Urothelium cell line (cell line): ENCODE data around the gene NF2.

Source experiments
- DNase-seq: peaks from one replicate; pipeline ENCODE4 v3.0.0; 2011; ENCODE audit warnings: low spot score, mixed read lengths
- FAIRE-seq: peaks from 2 replicates; lab custom pipeline; 2011; peaks lifted over from hg19 to GRCh38; lab: Jason Lieb, UNC

Gene NF2

GRCh38 chr22:29716814-29717545 lies 113.5 kb downstream of the NF2 start:
- peak; percentile 79 for DNase-seq
- peak; percentile 63 for FAIRE-seq

DNA sequence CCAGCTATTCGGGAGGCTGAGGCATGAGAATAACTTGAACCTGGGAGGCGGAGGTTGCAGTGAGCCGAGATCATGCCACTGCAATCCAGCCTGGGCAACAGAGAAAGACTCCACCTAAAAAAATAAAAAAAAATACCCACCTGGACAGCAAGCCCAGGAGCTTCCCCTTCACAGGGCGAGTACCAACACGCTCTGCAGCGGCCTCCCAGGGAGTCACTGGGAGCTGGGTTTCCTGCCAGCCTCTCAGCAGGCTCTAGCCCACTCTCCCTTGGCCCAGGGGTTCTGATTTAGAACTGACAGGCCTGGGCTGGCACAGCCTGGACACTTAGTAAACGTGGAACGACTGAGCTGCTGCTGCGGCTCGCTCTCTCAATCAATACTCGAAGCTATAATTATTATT lies 114.4 kb downstream of the NF2 start:
- no peak for FAIRE-seq
- DNase-seq: no peak

DNA sequence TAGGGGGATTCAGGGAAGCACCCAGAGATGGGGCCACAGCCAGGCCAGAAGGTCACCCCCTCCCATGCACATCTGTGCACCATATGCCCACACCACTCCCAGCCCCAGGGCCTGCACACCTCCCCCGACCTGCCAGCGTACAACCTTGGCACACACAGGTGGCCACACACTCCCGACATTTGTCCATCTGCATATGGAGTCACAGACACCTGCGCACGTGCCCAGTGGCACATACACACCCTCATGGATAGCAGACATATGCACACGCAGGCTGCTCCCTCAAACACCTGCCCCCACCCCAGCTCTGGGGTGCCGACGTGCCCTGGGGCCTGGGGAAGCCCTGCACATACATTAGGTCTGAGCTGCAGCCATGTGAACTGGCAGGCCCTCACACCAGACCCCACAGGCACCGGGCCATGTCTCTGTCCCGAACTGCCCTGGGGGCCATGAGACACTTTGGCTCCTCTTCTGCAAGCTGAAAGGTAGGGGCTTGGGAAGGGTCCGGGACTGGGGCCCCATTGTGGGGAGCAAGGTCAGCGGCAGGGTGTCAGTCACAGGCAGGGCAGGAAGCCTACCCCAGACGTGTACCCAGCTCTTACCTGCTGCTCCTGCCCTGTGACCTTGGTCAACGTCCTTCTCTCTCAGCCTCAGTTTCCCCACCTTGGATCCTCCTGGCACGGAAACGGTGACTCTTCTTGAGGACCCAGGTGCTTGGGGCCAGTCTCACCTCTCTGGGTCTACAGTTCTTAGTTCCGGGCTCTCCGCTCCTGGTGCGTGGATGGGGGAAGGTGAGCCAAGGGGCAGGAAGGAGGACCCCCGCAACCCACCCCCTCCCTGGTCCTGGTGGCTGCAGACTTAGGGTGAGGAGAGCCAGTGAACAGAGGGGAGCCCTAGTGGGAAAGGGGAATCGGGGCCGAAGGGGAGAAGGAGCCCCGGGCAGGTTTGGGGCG lies 115.8 kb downstream of the NF2 start:
- DNase-seq (no peak), FAIRE-seq (peak; percentile 17)

GRCh38 chr22:29719899-29720645 lies 116.6 kb downstream of the NF2 start, which contains the start of gene CABP7:
TSS of gene CABP7 (plus strand) at chr22:29720003. CDS start at chr22:29720425, 422 bp downstream.
- DNase-seq (no peak), FAIRE-seq (no peak)

DNA sequence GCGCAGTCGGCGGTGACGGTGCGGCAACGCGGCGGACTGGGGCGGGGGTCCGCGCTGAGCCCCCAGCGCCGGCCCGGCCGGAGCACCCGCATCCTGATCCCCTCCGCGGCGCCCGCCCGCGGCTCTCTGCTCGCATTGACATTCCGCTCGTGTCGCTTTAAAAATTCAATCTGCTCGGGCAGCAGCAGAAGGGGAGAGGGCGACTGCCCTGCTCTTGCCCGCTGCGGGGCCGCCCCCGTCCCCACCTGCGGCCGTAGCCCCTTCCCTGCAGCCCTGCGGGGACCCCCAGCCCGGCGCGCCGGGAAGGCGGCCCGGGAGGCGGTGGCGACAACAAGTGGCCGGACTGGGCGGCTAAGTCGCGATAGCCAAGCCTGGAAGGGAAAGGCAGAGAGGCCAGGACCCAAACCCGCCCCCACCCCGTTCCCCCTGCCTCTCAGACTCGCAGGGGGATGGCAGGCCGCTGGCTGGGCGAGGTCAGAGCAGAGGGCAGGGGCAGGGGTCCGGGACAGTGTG lies 117.4 kb downstream of the NF2 start:
- DNase-seq (no peak), FAIRE-seq (no peak)

DNA sequence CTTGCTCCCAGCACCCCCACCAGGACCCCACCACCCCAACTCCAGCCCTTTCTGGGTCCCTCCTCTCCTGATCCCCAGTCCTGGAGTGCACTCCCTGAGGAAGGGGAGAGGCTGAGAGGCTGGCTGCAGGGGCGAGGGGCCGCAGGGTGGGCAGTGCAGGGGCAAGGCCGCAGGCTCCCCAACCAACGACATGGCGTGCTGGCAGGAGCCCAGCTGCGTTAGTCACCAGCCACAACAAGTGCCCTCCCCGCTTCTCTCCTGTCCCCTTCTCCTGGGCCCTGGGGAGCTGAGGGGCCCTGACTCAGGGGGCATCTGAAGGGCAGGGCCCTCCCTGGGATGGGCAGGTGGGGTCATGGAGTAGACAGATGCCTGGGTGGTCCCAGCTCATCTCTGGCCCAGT lies 118.7 kb downstream of the NF2 start:
- FAIRE-seq (peak; percentile 66), DNase-seq (peak; percentile 84)

- DNase-seq (peak; percentile 73), FAIRE-seq (no peak)
Observed at GRCh38 chr22:29722587-29722986, 119.2 kb downstream of the NF2 start.

- FAIRE-seq (no peak), DNase-seq (no peak)
Observed at GRCh38 chr22:29723766-29724165, 120.3 kb downstream of the NF2 start.

GRCh38 chr22:29724843-29725242 lies 121.4 kb downstream of the NF2 start:
- no peak for DNase-seq
- FAIRE-seq: no peak

GRCh38 chr22:29726106-29726505 lies 122.7 kb downstream of the NF2 start:
- no peak for FAIRE-seq

DNA sequence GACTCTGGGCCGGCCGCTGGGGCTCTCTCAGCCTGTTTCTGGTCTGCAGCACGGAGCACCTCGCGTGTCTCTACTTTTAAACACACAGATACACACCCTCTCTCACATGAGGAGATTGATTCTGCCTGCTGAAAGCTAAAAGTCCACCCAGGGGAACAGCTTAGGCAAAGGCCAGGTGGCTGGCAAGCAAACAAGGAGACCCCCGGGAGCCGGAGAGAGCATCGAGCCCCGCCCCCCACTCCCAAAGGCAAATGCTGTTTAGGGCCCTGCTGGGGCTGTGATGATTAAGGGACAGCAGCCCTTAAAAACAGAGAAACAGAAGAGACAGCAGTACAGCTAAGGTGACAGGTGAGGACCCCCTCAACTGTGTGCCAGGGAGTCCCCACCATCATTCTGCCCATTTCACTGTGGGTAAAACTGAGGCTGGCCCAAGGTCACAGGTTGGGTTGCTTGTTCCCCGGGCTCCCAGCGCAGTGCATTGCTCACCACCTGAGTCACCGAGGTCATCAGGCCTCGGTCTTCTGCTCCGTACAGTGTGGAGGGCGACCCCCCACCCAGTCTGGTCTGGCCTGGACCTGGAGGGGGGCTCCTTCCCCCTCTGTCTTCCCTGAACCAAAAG lies 123.2 kb downstream of the NF2 start:
- FAIRE-seq (no peak), DNase-seq (peak; percentile 32)

More at GRCh38 chr22:29726106-29726505, 122.7 kb downstream of the NF2 start:
- no peak for DNase-seq

DNA sequence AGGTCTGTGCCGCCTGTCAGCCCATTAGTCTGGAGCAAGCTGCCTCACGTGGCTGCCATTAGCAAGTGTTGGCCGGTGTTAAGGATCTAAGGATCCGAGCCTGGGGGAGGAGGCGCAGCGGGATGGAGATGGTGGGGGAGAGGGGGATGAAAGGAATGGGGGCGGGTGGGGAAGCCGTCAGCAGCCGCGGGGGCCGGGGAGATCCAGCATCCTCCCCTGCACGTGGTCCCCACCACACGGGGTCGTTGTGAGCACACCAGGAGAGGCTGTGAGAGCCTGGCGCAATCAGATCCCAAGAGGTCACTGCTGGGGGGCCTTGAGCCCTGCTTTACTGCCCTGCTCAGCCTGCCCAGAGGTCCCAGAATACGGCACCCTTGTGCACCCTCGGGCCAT lies 123.7 kb downstream of the NF2 start:
- peak; percentile 65 for DNase-seq
- FAIRE-seq: no peak

- FAIRE-seq (no peak), DNase-seq (no peak)
Observed at GRCh38 chr22:29729161-29729560, 125.7 kb downstream of the NF2 start.

DNA sequence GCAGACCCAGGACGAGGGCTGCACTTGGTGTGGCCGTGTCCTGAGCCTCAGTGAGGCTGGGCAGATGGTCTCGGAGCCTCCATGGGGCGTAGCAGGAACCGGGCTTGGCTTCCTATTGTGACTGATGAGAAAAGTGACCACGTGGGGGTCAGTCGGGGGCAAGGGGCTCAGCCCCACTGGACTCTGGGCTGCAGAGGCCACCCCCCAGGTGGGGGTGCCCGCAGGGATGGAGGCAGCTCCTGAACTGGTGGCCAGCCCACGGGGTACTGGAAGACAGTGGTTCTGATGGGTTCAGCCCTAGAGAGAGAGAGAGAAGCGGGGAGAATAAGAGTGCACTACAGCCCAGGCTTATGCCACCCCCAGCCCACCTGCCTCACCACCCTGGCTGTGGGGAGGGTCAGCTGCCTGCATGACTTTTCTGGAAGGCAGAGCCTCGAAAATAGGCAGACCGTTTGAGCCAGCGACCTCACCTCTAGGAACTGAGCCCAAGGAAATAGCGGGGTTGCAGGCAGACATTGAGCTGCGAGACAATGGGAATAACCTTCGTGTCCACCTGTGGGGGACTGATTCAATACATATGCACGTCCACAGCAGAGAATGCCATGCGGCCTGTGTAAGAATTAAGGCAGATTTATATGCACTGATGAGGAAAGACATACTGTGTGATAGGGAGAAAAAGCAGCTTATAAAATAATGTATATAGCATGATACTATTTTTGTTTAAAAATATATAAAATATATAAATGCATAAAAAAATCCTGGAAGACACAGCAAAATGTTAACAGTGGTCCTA lies 127.8 kb downstream of the NF2 start:
- DNase-seq (no peak), FAIRE-seq (no peak)

GRCh38 chr22:29732883-29733282 lies 129.4 kb downstream of the NF2 start:
- FAIRE-seq: no peak
- DNase-seq: no peak

DNA sequence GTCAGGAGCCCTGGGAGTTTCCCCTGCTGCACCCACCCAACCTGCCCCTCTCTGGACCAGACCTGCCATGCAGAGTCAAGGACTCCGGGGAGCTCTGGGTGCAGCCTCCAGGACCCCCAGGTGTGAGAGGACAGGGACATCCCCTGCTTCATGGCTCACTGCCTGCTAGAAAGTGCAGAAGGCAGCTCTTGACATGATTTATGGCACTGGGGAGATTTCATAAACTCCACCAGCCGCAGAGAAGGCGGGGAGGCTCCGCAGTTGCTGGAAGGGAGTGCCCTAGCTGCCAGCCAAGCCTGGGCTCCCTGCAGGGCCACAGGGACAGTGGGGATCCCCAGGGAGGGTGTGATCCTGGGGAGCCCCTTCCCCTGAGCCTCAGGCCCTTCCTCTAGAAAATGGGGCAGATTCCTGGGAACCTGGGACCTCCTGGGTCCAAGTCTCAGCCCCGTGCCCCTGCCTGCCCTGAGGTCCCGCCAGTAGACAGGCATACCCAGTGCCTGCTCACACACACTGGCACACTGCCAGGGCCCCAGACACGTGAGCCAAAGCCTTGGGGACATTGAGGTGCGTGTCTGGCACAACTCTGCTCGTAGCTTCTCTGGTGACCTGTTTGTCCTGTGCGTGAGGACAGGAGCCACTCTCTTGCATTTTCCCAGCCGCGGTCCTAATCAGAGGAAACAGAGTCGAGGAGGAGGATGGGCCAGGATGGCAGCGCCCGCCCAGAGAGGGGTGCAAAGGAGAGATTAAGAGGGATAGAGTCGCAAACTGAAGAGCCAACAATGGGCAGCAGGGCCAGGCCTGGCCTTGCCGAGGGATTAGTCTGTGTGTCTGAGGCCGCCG lies 130.1 kb downstream of the NF2 start:
- FAIRE-seq: no peak
- no peak for DNase-seq

- FAIRE-seq: no peak
Observed at GRCh38 chr22:29734406-29734805, 131.0 kb downstream of the NF2 start.

DNA sequence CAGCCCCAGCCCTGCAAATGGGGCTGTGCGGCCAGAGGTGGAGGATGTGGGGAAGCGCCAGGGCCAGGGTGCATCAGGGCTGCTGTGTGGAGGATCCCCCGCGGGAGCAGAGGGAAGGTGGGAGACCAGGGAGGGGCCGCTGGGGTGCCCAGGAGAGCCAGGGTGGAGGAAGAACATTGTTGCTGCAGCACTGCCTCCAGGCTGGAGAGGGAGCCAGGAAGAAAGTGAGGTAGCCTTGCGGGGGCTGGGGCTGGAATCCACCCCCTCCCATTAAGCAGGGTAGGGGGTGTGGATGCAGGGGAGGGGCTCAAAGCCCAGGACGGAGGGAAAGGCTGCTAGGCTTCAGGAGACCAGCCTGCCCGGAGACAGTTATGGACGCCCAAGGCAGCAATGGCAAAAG lies 131.4 kb downstream of the NF2 start:
- DNase-seq: no peak
- no peak for FAIRE-seq

More at GRCh38 chr22:29734406-29734805, 131.0 kb downstream of the NF2 start:
- DNase-seq: no peak

DNA sequence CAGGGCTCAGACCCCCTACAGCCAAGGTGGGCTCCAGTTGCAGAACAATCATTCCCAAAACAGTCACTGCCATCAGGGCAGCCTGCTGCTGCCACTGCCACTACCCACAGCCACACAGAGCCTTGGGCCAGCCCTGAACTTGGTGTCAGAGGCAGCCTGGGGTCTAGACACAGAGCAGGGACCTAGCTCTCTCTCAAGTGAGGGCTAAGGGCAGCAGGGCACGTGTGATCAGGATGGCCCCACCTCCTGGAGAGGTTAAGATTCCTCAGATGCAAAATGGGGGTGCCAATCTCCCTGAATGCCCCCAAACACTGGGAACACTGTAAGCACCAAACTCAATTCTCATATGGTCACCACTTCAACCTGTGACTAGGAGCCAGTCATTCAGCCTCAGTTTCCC lies 132.0 kb downstream of the NF2 start:
- DNase-seq (no peak), FAIRE-seq (no peak)
